Lung (tissue), 12 donors: Measurements from ENCODE around the gene JPH2. TPM values are rescaled to one million over a fixed set of nuclear protein-coding genes. Genes with fewer than 3 reads are reported as not detected.

ENCODE experiments used
- ATAC-seq: fragments of 200-7000 bp; cut with Tn5 transposase; one replicate; pipeline ENCODE4 v1.9.1; 2020; ENCODE audit warnings: moderate number of reproducible peaks; ENCODE audit not compliant: insufficient read depth, low FRiP score
- DNase-seq, 3 donors: peaks; one replicate each; pipeline ENCODE4 v3.0.0-alpha.2; 2013 to 2017
- H3K27ac ChIP-seq, 2 donors: one replicate each; pipeline ENCODE4 v1.5.1; 2013; ENCODE audit warnings: mild to moderate bottlenecking in 2 of 2, moderate library complexity in 2 of 2, control low read depth in 1 of 2, inconsistent platforms in 1 of 2, low read depth in 1 of 2, low read length in 1 of 2
- H3K27me3 ChIP-seq, 3 donors: one replicate each; pipeline ENCODE4 v1.5.1; 2013; ENCODE audit warnings: low read length in 2 of 3; ENCODE audit not compliant: control insufficient read depth in 3 of 3, insufficient read depth in 3 of 3
- H3K36me3 ChIP-seq, 4 donors: one replicate each; pipeline ENCODE4 v1.5.1; 2013; ENCODE audit warnings: low read length in 4 of 4, mild to moderate bottlenecking in 1 of 4, moderate library complexity in 1 of 4; ENCODE audit not compliant: control insufficient read depth in 4 of 4, insufficient read depth in 4 of 4
- H3K4me1 ChIP-seq, 5 donors: one replicate each; pipeline ENCODE4 v1.5.1; 2013; ENCODE audit warnings: low read length in 5 of 5, mild to moderate bottlenecking in 2 of 5, moderate library complexity in 1 of 5; ENCODE audit not compliant: control insufficient read depth in 5 of 5, insufficient read depth in 5 of 5
- H3K4me3 ChIP-seq: one replicate; pipeline ENCODE4 v1.5.1; 2013; ENCODE audit warnings: mild to moderate bottlenecking, control low read depth, moderate library complexity
- H3K9ac ChIP-seq, 2 donors: one replicate each; pipeline ENCODE4 v1.5.1; 2013; ENCODE audit warnings: low read length in 2 of 2, control low read depth in 1 of 2; ENCODE audit not compliant: insufficient read depth in 1 of 2
- H3K9me3 ChIP-seq, 4 donors: one replicate each; pipeline ENCODE4 v1.5.1; 2013; ENCODE audit warnings: low read length in 3 of 4, mild to moderate bottlenecking in 1 of 4, moderate library complexity in 1 of 4; ENCODE audit not compliant: control insufficient read depth in 4 of 4, insufficient read depth in 3 of 4
- WGBS, 2 donors: extraction: QIAGEN DNeasy Blood & Tissue Kit; methylation state at CpG; one replicate each; pipeline ENCODE4 v1.1.7; 2013; 5-methylcytosine and 5-hydroxymethylcytosine counted together
- polyA plus RNA-seq, 2 donors: library from polyadenylated mRNA; stranded (reverse); fragments of 200-250 nt; gene quantifications; one replicate each; pipeline ENCODE4 v1.2.1, GENCODE V29; 2013
- total RNA-seq, 2 donors: library from RNA; depleted of rRNA in 1 of 2; stranded (reverse); fragments of >200 nt in 1 of 2; gene quantifications; one replicate each; pipeline ENCODE4 v1.2.1, GENCODE V29; 2014 to 2021
- TF ChIP-seq, protein P1 (sequence below): IDR thresholded peaks from 2 replicates; pipeline ENCODE4 v1.5.1; 2012; ENCODE audit warnings: mild to moderate bottlenecking; ENCODE audit errors: control extremely low read depth, extremely low read depth
- donor health status: control.
- donor health status: control.
- donor health status: Bipolar disorder and iron deficiency.
- donor health status: healthy.
- donor health status: DM: yes; HTN: yes; CAD: no.

Gene JPH2
- total and polyA plus RNA-seq, 4 donors, result 2.5 to 9.2 (median 2.7) TPM

DNA sequence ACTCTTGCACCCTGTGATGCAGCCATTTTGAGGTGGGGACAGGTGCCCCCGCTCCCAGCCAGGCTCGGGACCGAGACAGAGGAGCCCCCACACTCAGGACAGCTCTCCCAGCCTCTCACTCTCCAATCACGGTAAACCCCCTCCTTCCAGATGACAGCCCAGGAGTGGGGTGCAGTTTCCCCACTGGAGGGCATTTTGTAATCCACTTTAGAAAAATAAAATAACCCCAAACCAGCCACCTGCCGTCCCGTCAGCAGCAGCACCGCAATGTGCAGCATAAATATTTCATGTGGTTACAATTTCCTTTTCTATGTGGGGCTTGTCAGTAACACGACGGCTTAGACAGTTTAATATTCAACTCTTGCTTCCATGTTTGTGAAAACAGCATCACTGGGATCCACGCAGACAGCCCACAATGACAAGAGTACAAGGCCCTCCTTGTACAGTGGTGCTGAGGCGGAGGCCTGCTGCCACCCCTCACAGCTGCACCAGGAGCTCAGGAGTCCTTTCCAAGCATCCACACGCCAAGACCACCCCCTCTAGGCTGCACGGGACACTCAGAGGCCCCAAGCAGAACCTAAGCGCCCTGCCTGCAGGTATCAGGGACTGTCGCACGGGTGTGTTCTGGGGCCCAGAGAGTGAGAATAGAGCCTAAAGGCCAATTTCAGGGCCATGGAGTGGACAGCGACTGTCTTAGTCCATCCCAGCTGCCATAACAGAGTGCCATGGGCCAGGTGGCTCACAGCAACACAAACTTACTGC is 116.7 kb downstream of the JPH2 start:
- DNase-seq, result no peak

DNA sequence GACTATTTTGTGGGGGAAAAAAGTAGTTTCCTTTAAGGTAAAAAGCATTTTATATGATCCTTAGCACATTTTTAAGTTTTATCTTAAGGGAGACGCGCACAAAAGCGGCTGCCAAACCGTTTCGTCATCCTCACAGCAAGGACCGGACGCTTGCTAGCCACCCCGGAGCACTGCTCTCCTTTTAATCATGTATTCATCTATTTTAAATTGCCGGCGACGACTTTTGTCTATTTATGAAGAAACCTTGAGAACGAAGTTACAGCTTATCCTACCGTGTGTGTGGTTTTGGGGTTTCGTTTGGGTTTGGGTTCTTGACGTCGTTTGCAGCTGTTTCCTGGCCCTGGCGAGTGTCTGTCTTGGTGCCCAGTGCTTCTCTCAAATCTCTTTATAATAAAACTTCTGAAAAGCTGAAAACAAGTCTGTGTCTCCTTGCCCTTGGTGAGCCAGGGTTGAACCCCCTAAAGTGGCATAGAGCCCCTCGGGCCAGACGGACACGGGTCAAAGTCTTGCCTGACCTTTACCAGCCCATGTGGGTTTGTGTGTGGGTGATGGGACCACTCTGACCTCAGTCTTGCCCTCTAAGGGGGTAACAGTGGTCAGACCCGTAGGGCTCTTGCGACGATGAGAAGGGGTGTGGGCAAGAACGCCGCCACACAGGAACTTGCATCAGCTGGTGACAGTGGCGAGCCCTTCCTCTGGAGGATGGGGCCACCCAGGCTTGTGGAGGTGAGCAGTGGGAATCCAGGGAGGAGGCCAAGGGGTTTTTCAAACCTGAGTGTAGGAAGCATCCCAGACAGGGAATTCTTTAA is 117.6 kb downstream of the JPH2 start:
- 26 to 61% methylated on average over 26 of the region's 26 CpGs for WGBS, 2 donors
- Histone ChIP-seq H3K36me3 (peaks cover 0 to 8% (median 3%) of the 10 kb centered on the region in 4 donors), H3K9me3 (no peaks in the 10 kb centered on the region), H3K4me3 (no peak overlapping the region), H3K27me3 (no peaks in the 10 kb centered on the region), H3K27ac (no peak overlapping the region), H3K9ac (no peak overlapping the region), H3K4me1 (no peaks in the 10 kb centered on the region)
- TF ChIP-seq, protein P1, sequence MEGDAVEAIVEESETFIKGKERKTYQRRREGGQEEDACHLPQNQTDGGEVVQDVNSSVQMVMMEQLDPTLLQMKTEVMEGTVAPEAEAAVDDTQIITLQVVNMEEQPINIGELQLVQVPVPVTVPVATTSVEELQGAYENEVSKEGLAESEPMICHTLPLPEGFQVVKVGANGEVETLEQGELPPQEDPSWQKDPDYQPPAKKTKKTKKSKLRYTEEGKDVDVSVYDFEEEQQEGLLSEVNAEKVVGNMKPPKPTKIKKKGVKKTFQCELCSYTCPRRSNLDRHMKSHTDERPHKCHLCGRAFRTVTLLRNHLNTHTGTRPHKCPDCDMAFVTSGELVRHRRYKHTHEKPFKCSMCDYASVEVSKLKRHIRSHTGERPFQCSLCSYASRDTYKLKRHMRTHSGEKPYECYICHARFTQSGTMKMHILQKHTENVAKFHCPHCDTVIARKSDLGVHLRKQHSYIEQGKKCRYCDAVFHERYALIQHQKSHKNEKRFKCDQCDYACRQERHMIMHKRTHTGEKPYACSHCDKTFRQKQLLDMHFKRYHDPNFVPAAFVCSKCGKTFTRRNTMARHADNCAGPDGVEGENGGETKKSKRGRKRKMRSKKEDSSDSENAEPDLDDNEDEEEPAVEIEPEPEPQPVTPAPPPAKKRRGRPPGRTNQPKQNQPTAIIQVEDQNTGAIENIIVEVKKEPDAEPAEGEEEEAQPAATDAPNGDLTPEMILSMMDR, result no peak
- DNase-seq (peak in 1 of 3 donors; percentile 29), ATAC-seq (no peak)

More for the DNA sequence above, 116.7 kb downstream of the JPH2 start:
- Histone ChIP-seq H3K4me3 (no peak overlapping the region), H3K4me1 (no peaks in the 10 kb centered on the region), H3K27ac (no peak overlapping the region), H3K27me3 (no peaks in the 10 kb centered on the region), H3K9me3 (no peaks in the 10 kb centered on the region), H3K9ac (no peak overlapping the region), H3K36me3 (peaks cover 0 to 8% (median 3%) of the 10 kb centered on the region in 4 donors)
- ATAC-seq, result no peak
- TF ChIP-seq, protein P1, result no peak
- 52 to 66% methylated on average over 17 of the region's 17 CpGs for WGBS, 2 donors

DNA sequence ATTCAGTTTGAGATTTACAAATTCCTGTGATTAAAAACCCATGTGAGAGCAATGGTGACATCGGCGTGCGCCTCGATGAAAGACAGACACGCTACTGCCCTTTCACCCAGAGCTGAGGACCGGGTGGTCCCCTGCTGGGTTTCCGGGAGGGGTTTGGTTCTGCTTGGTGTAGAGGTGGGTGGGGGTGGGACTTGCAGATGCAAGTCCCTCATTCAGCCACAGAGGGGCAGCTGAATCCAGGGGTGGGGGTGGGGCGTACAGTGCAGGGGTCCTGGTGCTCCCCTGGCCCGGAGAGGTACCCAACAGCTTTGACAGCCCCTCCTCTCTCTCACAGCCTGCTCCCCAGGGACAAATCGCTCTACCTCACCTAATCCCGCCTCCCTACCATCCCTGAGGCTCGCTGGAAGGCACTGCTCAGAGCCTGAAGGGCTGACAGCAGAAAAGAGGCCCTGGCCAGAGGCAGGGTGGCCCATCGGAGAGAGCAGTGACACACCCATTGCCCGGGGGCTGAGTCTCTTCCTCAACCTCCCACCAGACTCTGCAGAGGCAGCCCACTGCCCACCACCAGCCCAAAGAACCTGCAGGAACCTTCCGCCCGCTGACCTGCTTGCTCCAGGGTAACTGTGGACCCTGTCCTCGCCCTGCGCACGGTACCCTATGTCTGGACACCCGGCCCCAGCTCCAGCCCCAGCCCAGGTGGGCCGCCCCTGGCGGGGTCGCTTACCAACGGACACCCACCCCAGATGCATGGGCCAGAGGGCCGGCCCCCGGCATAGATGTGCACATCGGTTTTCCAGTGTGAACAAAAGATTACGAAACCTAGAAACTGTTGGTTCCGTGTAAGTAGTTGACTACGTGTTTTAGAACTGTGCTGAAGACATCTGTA is 118.4 kb downstream of the JPH2 start:
- no peaks in the 10 kb centered on the region for H3K4me1 ChIP-seq
- no peak overlapping the region for H3K27ac ChIP-seq
- H3K4me3 ChIP-seq, result no peak overlapping the region
- no peak overlapping the region for H3K9ac ChIP-seq
- DNase-seq (no peak), ATAC-seq (no peak)
- 53 to 75% methylated on average over 29 to 30 of the region's 30 CpGs for WGBS, 2 donors
- H3K36me3 ChIP-seq, result peaks cover 0 to 8% (median 3%) of the 10 kb centered on the region in 4 donors
- H3K9me3 ChIP-seq, result no peaks in the 10 kb centered on the region
- TF ChIP-seq, protein P1, result no peak
- no peaks in the 10 kb centered on the region for H3K27me3 ChIP-seq
